Stimulated activated naive CD8-positive, alpha-beta T cell treated with anti-CD3 and anti-CD28 coated beads, Interleukin-15, amount 100 ng/mL, for 72 hours (primary cell): ENCODE results near the gene NFATC2.

Source experiments
- ATAC-seq: fragments of 150-1000 bp; cut with Tn5 transposase; 2 replicates; pipeline ENCODE4 v1.10.0; 2021; ENCODE audit warnings: mild to moderate bottlenecking, moderate library complexity
- DNase-seq, 2 donors: peaks; one replicate each; pipeline ENCODE4 v3.0.0; 2021 to 2022
- H3K27ac Mint-ChIP-seq, 2 donors: one replicate each; pipeline ENCODE4 v1.8.0; 2022; ENCODE audit warnings: mild to moderate bottlenecking in 2 of 2, mixed read lengths in 2 of 2, moderate library complexity in 2 of 2
- H3K27me3 Mint-ChIP-seq: one replicate; pipeline ENCODE4 v1.8.0; 2022; ENCODE audit warnings: mixed read lengths
- H3K4me1 Mint-ChIP-seq: one replicate; pipeline ENCODE4 v1.8.0; 2022; ENCODE audit warnings: mild to moderate bottlenecking, mixed read lengths
- H3K4me3 Mint-ChIP-seq, 2 donors: one replicate each; pipeline ENCODE4 v1.8.0; 2022; ENCODE audit warnings: mild to moderate bottlenecking in 2 of 2, mixed read lengths in 2 of 2, moderate library complexity in 1 of 2
- H3K9me3 Mint-ChIP-seq, 2 donors: one replicate each; pipeline ENCODE4 v1.8.0; 2022; ENCODE audit warnings: mixed read lengths in 2 of 2

NFATC2 gene

GRCh38 chr20:51542571-51543421 lies at the start of gene NFATC2:
NFATC2 (minus strand) TSS chr20:51542719; CDS start chr20:51542499, 220 bp downstream.
- Mint-ChIP-seq H3K27ac (peak within 1 kb of the TSS; percentile 98 to 99), H3K4me3 (peak within 1 kb of the TSS; percentile 96 to 98), H3K27me3 (no peaks in the 10 kb centered on the region)

GRCh38 chr20:51591871-51592270 lies 49.4 kb upstream of the NFATC2 start:
- ATAC-seq, result no peak
- Mint-ChIP-seq H3K9me3 (no peaks in the 10 kb centered on the region), H3K27ac (no peak overlapping the region), H3K4me3 (no peak overlapping the region), H3K4me1 (peaks cover 36% of the 10 kb centered on the region), H3K27me3 (no peaks in the 10 kb centered on the region)
- DNase-seq, result no peak

More at GRCh38 chr20:51542571-51543421, at the start of gene NFATC2:
- ATAC-seq (peak; percentile 48), DNase-seq (no peak)
- peaks cover 0 to 6% of the 10 kb centered on the region in 2 donors for H3K9me3 Mint-ChIP-seq
- peaks cover 37% of the 10 kb centered on the region for H3K4me1 Mint-ChIP-seq

GRCh38 chr20:51588762-51589161 lies 46.2 kb upstream of the NFATC2 start:
- no peak for DNase-seq

GRCh38 chr20:51587145-51587544 lies 44.6 kb upstream of the NFATC2 start:
- Mint-ChIP-seq H3K27ac (no peak overlapping the region), H3K4me1 (peaks cover 5% of the 10 kb centered on the region), H3K4me3 (no peak overlapping the region), H3K27me3 (no peaks in the 10 kb centered on the region), H3K9me3 (no peaks in the 10 kb centered on the region)
- ATAC-seq (no peak), DNase-seq (no peak)

More at GRCh38 chr20:51588762-51589161, 46.2 kb upstream of the NFATC2 start:
- Mint-ChIP-seq H3K27me3 (no peaks in the 10 kb centered on the region), H3K4me3 (no peak overlapping the region), H3K27ac (no peak overlapping the region), H3K9me3 (no peaks in the 10 kb centered on the region), H3K4me1 (peaks cover 10% of the 10 kb centered on the region)
- no peak for ATAC-seq

GRCh38 chr20:51586005-51586440 lies 43.5 kb upstream of the NFATC2 start:
- Mint-ChIP-seq H3K27me3 (no peaks in the 10 kb centered on the region), H3K4me3 (no peak overlapping the region), H3K27ac (no peak overlapping the region), H3K4me1 (peaks cover 5% of the 10 kb centered on the region), H3K9me3 (no peaks in the 10 kb centered on the region)
- ATAC-seq (no peak), DNase-seq (no peak)

GRCh38 chr20:51585148-51585547 lies 42.6 kb upstream of the NFATC2 start:
- Mint-ChIP-seq H3K27me3 (no peaks in the 10 kb centered on the region), H3K4me3 (no peak overlapping the region), H3K4me1 (peaks cover 5% of the 10 kb centered on the region)

GRCh38 chr20:51584737-51585136 lies 42.2 kb upstream of the NFATC2 start:
- Mint-ChIP-seq H3K27ac (no peak overlapping the region), H3K4me1 (peaks cover 5% of the 10 kb centered on the region), H3K9me3 (no peaks in the 10 kb centered on the region), H3K4me3 (no peak overlapping the region), H3K27me3 (no peaks in the 10 kb centered on the region)
- DNase-seq (no peak), ATAC-seq (no peak)

More at GRCh38 chr20:51585148-51585547, 42.6 kb upstream of the NFATC2 start:
- ATAC-seq (no peak), DNase-seq (no peak)
- no peak overlapping the region for H3K27ac Mint-ChIP-seq
- no peaks in the 10 kb centered on the region for H3K9me3 Mint-ChIP-seq

GRCh38 chr20:51584116-51584515 lies 41.6 kb upstream of the NFATC2 start:
- peaks cover 5% of the 10 kb centered on the region for H3K4me1 Mint-ChIP-seq
- H3K27me3 Mint-ChIP-seq, result no peaks in the 10 kb centered on the region
- ATAC-seq (no peak), DNase-seq (no peak)
- H3K9me3 Mint-ChIP-seq, result no peaks in the 10 kb centered on the region
- no peak overlapping the region for H3K27ac Mint-ChIP-seq
- H3K4me3 Mint-ChIP-seq, result no peak overlapping the region

GRCh38 chr20:51583499-51583898 lies 41.0 kb upstream of the NFATC2 start:
- H3K4me1 Mint-ChIP-seq, result peaks cover 5% of the 10 kb centered on the region
- no peak overlapping the region for H3K27ac Mint-ChIP-seq
- DNase-seq (no peak), ATAC-seq (no peak)
- H3K27me3 Mint-ChIP-seq, result no peaks in the 10 kb centered on the region
- no peak overlapping the region for H3K4me3 Mint-ChIP-seq
- H3K9me3 Mint-ChIP-seq, result no peaks in the 10 kb centered on the region

- no peaks in the 10 kb centered on the region for H3K27me3 Mint-ChIP-seq
- H3K4me1 Mint-ChIP-seq, result peaks cover 5% of the 10 kb centered on the region
- H3K9me3 Mint-ChIP-seq, result no peaks in the 10 kb centered on the region
- no peak for ATAC-seq
- no peak for DNase-seq
- H3K27ac Mint-ChIP-seq, result no peak overlapping the region
- no peak overlapping the region for H3K4me3 Mint-ChIP-seq
Measured at GRCh38 chr20:51583073-51583472, 40.6 kb upstream of the NFATC2 start.

GRCh38 chr20:51581571-51581970 lies 39.1 kb upstream of the NFATC2 start:
- no peaks in the 10 kb centered on the region for H3K27me3 Mint-ChIP-seq
- H3K27ac Mint-ChIP-seq, result no peak overlapping the region
- H3K4me1 Mint-ChIP-seq, result peaks cover 5% of the 10 kb centered on the region
- H3K9me3 Mint-ChIP-seq, result no peaks in the 10 kb centered on the region
- no peak overlapping the region for H3K4me3 Mint-ChIP-seq
- ATAC-seq (no peak), DNase-seq (no peak)

- Mint-ChIP-seq H3K27me3 (no peaks in the 10 kb centered on the region), H3K9me3 (no peaks in the 10 kb centered on the region), H3K4me3 (no peak overlapping the region), H3K4me1 (no peaks in the 10 kb centered on the region), H3K27ac (no peak overlapping the region)
- ATAC-seq (no peak), DNase-seq (no peak)
Measured at GRCh38 chr20:51579137-51579536, 36.6 kb upstream of the NFATC2 start.

GRCh38 chr20:51578145-51578459 lies 35.6 kb upstream of the NFATC2 start:
- H3K9me3 Mint-ChIP-seq, result no peaks in the 10 kb centered on the region
- ATAC-seq, result no peak

GRCh38 chr20:51577432-51578144 lies 35.1 kb upstream of the NFATC2 start:
- DNase-seq, result no peak
- Mint-ChIP-seq H3K27me3 (no peaks in the 10 kb centered on the region), H3K9me3 (no peaks in the 10 kb centered on the region), H3K27ac (no peak overlapping the region), H3K4me1 (no peaks in the 10 kb centered on the region), H3K4me3 (no peak overlapping the region)
- no peak for ATAC-seq

More at GRCh38 chr20:51578145-51578459, 35.6 kb upstream of the NFATC2 start:
- Mint-ChIP-seq H3K4me1 (no peaks in the 10 kb centered on the region), H3K27ac (peak overlapping the region in 1 of 2 donors; percentile 84), H3K27me3 (no peaks in the 10 kb centered on the region), H3K4me3 (no peak overlapping the region)
- DNase-seq, result no peak

GRCh38 chr20:51575486-51575885 lies 33.0 kb upstream of the NFATC2 start:
- Mint-ChIP-seq H3K4me3 (no peak overlapping the region), H3K9me3 (peaks cover 5 to 6% of the 10 kb centered on the region in 2 donors), H3K4me1 (no peaks in the 10 kb centered on the region), H3K27me3 (peaks cover 9% of the 10 kb centered on the region), H3K27ac (no peak overlapping the region)
- ATAC-seq (no peak), DNase-seq (no peak)
